Measurements from ENCODE around the gene COA7. TPM values are rescaled to one million over a fixed set of nuclear protein-coding genes. Genes with fewer than 3 reads are reported as not detected.
A peak's percentile ranks its signal among the peaks of the same experiment; 100 is the strongest.

The COA7 gene
- total RNA-seq, 4 donors from 2014 or later = 18.7 to 22.3 (median 20.1) TPM

DNA sequence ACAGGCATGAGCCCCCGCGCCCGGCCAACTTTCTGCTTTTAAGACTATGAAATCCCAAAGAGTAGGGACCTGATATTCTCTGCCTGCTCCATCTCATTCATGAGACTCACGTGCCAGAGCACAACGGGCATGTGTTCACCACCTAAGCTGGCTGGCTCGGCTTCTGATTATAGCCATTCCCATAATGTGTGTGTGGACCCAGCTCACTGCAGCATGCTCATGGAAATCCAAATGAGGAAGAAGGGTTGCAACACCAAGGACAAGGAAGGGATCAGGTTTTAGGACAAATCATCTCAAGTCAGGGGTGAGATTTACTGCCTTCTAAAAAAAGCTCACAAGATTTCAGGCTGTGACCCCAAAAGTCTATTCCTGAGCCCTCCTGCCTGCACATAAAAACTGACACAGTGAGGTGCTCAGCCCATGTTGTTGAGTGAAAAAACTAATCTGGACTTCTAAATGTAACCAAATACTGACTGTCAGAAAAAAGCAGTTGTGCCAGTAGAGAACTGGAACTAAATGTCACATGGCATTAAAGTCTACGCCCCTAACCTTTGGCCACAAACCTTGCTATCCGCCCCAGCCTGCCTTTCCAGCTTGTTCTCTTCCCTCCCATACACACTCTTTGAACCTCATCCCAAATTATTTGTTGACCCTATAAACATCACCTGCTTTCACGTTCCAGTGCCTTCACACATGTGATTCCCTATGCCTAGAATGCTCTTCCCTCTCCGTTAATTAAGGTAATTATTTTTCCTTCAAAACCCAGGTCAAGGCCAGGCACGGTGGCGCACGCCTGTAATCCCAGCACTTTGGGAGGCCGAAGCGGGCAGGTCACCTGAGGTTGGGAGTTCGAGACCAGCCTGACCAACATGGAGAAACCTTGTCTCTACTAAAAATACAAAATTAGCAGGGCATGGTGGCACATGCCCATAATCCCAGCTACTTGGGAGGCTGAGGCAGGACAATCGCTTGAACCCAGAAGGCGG, 9.1 kb upstream of the COA7 start:
- Histone ChIP-seq H3K36me3 (no peaks in the 10 kb centered on the region), H3K27ac (peak overlapping the region; percentile 87 to 96 (median 94)), H3K4me1 (peaks cover 22 to 32% of the 10 kb centered on the region in 2 donors), H3K9me3 (no peaks in the 10 kb centered on the region), H3K4me3 (no peak overlapping the region), H3K27me3 (no peaks in the 10 kb centered on the region)
- intact Hi-C loops (cut with DNase I; ENCODE audit: low total_unique reads) = loop anchor here (1.0 to 10.0 kb wide), 3 partner anchors 19 to 1848 kb away; partner anchors contain the start of gene ZYG11B
- in situ Hi-C loops (cut with MboI; ENCODE audit: low sequenced_read_pairs in 4 of 4) = loop anchor here in 2 of 4 donors (10.0 to 25.0 kb wide), 2 partner anchors 218 to 480 kb away; partner anchors contain the start of genes ECHDC2 (in 2 of the 2), SCP2 (in 2 of the 2) and CPT2 (in 1 of the 2)
- ATAC-seq (peak; percentile 77 to 82), DNase-seq (peak; percentile 87 to 90)
- TF ChIP-seq, protein P1, sequence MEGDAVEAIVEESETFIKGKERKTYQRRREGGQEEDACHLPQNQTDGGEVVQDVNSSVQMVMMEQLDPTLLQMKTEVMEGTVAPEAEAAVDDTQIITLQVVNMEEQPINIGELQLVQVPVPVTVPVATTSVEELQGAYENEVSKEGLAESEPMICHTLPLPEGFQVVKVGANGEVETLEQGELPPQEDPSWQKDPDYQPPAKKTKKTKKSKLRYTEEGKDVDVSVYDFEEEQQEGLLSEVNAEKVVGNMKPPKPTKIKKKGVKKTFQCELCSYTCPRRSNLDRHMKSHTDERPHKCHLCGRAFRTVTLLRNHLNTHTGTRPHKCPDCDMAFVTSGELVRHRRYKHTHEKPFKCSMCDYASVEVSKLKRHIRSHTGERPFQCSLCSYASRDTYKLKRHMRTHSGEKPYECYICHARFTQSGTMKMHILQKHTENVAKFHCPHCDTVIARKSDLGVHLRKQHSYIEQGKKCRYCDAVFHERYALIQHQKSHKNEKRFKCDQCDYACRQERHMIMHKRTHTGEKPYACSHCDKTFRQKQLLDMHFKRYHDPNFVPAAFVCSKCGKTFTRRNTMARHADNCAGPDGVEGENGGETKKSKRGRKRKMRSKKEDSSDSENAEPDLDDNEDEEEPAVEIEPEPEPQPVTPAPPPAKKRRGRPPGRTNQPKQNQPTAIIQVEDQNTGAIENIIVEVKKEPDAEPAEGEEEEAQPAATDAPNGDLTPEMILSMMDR (IDR thresholded peaks at IDR 0.05 in 4 of 5, conservative IDR thresholded peaks at IDR 0.05 in 1 of 5) = no peak
- no peak for TF ChIP-seq POLR2A (IDR thresholded peaks at IDR 0.05)

DNA sequence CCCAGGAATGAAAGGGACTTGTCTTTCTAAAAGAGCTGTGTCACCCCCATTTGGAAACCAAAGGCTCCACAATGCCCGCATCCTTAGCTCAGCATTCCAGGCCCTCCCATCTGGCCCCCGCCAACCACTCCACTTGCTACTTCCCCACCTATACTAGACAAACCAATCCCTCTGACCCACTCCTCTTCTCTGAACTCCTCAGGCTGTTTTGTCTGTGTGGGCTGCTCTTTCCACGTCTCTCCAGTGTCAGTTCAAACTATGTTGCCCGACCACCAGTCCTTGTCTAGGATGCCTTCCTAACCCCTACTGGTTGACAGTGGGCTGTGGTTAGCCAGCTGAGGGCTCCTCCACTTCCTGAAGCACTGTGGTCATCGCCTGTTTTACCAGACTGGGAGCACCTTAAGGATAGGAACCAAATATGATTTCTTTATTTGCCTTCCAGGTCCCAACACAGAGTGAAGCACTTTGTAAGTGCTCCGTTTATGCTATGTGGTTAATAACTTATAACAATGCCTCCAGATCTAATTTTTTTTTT, 8.1 kb upstream of the COA7 start:
- Histone ChIP-seq H3K27me3 (no peaks in the 10 kb centered on the region), H3K36me3 (no peaks in the 10 kb centered on the region), H3K4me1 (peaks cover 22 to 33% of the 10 kb centered on the region in 2 donors), H3K9me3 (no peaks in the 10 kb centered on the region), H3K4me3 (no peak overlapping the region), H3K27ac (peak overlapping the region; percentile 87 to 96 (median 94))
- ATAC-seq = no peak
- intact Hi-C loops (cut with DNase I; ENCODE audit: low total_unique reads) = loop anchor here (2.0 to 10.0 kb wide), 2 partner anchors 33 to 1849 kb away; no protein-coding TSS in a partner anchor
- TF ChIP-seq POLR2A (IDR thresholded peaks at IDR 0.05) = no peak
- TF ChIP-seq, protein P1 (IDR thresholded peaks at IDR 0.05 in 4 of 5, conservative IDR thresholded peaks at IDR 0.05 in 1 of 5) = no peak
- in situ Hi-C loops (cut with MboI; ENCODE audit: low sequenced_read_pairs in 4 of 4) = loop anchor here in 2 of 4 donors (10.0 to 25.0 kb wide), 2 partner anchors 219 to 481 kb away; partner anchors contain the start of genes ECHDC2 (in 2 of the 2), SCP2 (in 2 of the 2) and CPT2 (in 1 of the 2)
- no peak for DNase-seq

GRCh38 chr1:52702886-52703787, 5.0 kb upstream of the COA7 start:
- intact Hi-C loops (cut with DNase I; ENCODE audit: low total_unique reads) = loop anchor here (5.0 to 10.0 kb wide), 2 partner anchors 224 to 1852 kb away; partner anchors contain the start of gene SCP2
- Histone ChIP-seq H3K9me3 (no peaks in the 10 kb centered on the region), H3K27ac (peak overlapping the region; percentile 93 to 96 (median 95)), H3K36me3 (no peaks in the 10 kb centered on the region), H3K4me3 (peak overlapping the region; percentile 58 to 73 (median 62)), H3K27me3 (no peaks in the 10 kb centered on the region), H3K4me1 (peaks cover 38 to 44% of the 10 kb centered on the region in 2 donors)
- DNase-seq = peak; percentile 93 to 96
- in situ Hi-C loops (cut with MboI; ENCODE audit: low sequenced_read_pairs in 4 of 4) = loop anchor here in 2 of 4 donors (10.0 to 25.0 kb wide), 2 partner anchors 222 to 484 kb away; partner anchors contain the start of genes ECHDC2 (in 2 of the 2), SCP2 (in 2 of the 2) and CPT2 (in 1 of the 2)
- ATAC-seq = peak; percentile 74 to 77
- TF ChIP-seq, protein P1 (IDR thresholded peaks at IDR 0.05 in 4 of 5, conservative IDR thresholded peaks at IDR 0.05 in 1 of 5) = peak in 1 of 5 experiments; percentile 42
- TF ChIP-seq POLR2A (IDR thresholded peaks at IDR 0.05) = peak; percentile 68 to 84

- H3K9me3 ChIP-seq = no peaks in the 10 kb centered on the region
- H3K36me3 ChIP-seq = peaks cover 0 to 16% of the 10 kb centered on the region in 2 donors
- H3K27me3 ChIP-seq = no peaks in the 10 kb centered on the region
- H3K4me3 ChIP-seq = no peak overlapping the region
- H3K4me1 ChIP-seq = peaks cover 14 to 23% of the 10 kb centered on the region in 2 donors
- in situ Hi-C loops (cut with MboI; ENCODE audit: low sequenced_read_pairs in 4 of 4) = loop anchor here (25.0 kb wide), 3 partner anchors 258 to 558 kb away; partner anchors contain the start of genes ORC1 (in 3 of the 4), PRPF38A (in 3 of the 4) and ZFYVE9 (in 2 of the 4)
- TF ChIP-seq POLR2A (IDR thresholded peaks at IDR 0.05) = no peak
- TF ChIP-seq, protein P1 (IDR thresholded peaks at IDR 0.05 in 4 of 5, conservative IDR thresholded peaks at IDR 0.05 in 1 of 5) = no peak
- intact Hi-C loops (cut with DNase I; ENCODE audit: low total_unique reads) = no loop called here
- ATAC-seq (no peak), DNase-seq (no peak)
- peak overlapping the region in 3 of 4 donors; percentile 13 to 96 (median 46) for H3K27ac ChIP-seq
Observed at GRCh38 chr1:52695627-52696026, 2.5 kb downstream of the COA7 start.

Data from gastrocnemius medialis (tissue), 4 donors.